Measurements from ENCODE around the gene ERI2. TPM values are rescaled to one million over a fixed set of nuclear protein-coding genes. Genes with fewer than 3 reads are reported as not detected.

The ERI2 gene
- total and polyA plus RNA-seq, 2 of the 13 experiments (the other 11 are each of a cell fraction or from before 2014, with no cell fraction given): 17.4 to 41.3 TPM

- TF ChIP-seq DZIP1 (CRISPR knock-in tag; IDR thresholded peaks at IDR 0.05) (no peak), PAWR (CRISPR knock-in tag; IDR thresholded peaks at IDR 0.05; ENCODE audit: borderline replicate concordance) (no peak), ZNF253 (CRISPR knock-in tag; IDR thresholded peaks at IDR 0.05; ENCODE audit: borderline replicate concordance) (no peak), MLX (CRISPR knock-in tag; IDR thresholded peaks at IDR 0.05) (no peak), PHB2 (IDR thresholded peaks at IDR 0.05; ENCODE audit: partially characterized antibody) (no peak), PLRG1 (conservative IDR thresholded peaks at IDR 0.05) (no peak), CHD4 (IDR thresholded peaks at IDR 0.05; ENCODE audit: borderline replicate concordance, low read length) (no peak), ZNF329 (CRISPR knock-in tag; IDR thresholded peaks at IDR 0.05; ENCODE audit: low read depth) (no peak), ZNF772 (CRISPR knock-in tag; IDR thresholded peaks at IDR 0.05) (no peak), ZNF737 (CRISPR knock-in tag; IDR thresholded peaks at IDR 0.05; ENCODE audit: borderline replicate concordance) (no peak), CHCHD3 (CRISPR knock-in tag; IDR thresholded peaks at IDR 0.05) (no peak), KLF6 (CRISPR knock-in tag; IDR thresholded peaks at IDR 0.05) (no peak), ZBTB40 (IDR thresholded peaks at IDR 0.05) (no peak), ZBTB40 (CRISPR knock-in tag; IDR thresholded peaks at IDR 0.05) (no peak), SAFB2 (CRISPR knock-in tag; IDR thresholded peaks at IDR 0.05; ENCODE audit: borderline replicate concordance, low read depth) (no peak), THAP11 (CRISPR knock-in tag; IDR thresholded peaks at IDR 0.05) (no peak), ZNF558 (CRISPR knock-in tag; IDR thresholded peaks at IDR 0.05; ENCODE audit: borderline replicate concordance) (no peak), PRMT3 (CRISPR knock-in tag; IDR thresholded peaks at IDR 0.05; ENCODE audit: borderline replicate concordance, low read depth) (no peak), FOXP1 (IDR thresholded peaks at IDR 0.05) (peak; percentile 51; the same call in 1 of the 2 replicates), FOXP1 (CRISPR knock-in tag; IDR thresholded peaks at IDR 0.05) (peak; percentile 72; the same call in 1 of the 2 replicates), MYNN (CRISPR knock-in tag; IDR thresholded peaks at IDR 0.05; ENCODE audit: low read depth) (no peak)
These were observed 48.7 kb upstream of the ERI2 start (continued) for GRCh38 chr16:20854963-20855362.

Measured in HepG2 (cell line).